ENCODE data around the gene CEP89.

CEP89 gene

DNA sequence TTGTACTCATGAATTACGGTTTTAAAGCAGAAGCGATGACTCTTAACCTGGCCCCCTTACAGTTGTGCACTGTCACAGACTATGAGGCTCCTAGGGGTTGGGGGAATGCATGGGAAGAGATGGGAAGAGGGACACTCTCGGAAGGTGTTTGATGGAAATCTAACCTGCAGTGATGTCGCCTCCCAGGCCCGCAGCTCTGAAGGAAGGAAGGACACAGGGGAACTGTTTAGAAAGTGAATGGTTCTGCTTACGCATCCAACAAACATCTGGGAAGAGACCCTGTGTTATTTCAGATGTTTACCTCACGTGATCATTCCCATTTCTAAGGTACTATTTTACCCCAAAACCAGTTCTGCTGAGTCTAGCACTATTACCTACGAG lies 54.2 kb downstream of the CEP89 start:
- H3K4me3 ChIP-seq (replicated peaks; ENCODE audit: low read depth, low read length): no peak overlapping the region
- DNase-seq (ENCODE audit: extremely low read depth, low read depth): no peak
- no peak for TF ChIP-seq CTCF (IDR thresholded peaks at IDR 0.05; ENCODE audit: low read depth, low read length, missing control alignments)

DNA sequence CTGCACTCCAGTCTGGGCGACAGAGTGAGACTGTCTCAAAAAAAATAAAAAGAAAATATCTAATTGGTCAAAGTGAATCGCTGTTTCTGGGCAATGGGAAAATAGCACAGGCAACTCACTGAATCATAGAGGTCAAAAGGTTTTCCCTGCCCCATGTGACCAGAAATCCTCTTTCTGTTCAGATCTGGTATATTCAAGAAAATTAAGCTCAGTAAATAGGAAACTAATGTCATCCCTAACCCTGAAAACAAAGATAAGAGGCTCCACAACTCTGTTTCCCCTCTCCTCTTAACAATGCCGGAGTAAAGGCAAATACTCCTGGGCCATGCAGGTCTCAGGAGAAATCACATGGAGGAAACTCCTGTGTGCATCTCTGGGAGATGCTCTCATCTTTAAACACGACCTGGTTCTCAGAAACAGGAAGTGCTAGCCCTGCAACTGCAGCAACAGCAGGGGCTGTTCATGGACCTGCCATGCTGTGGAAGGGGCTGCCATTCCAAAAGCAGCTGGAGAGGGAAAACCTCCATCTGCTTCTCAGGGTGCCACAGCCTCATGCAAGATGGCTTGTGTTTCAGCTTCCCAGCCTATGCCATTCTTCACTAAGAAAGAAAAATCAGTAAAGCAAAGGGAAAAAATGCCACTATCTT lies 54.7 kb downstream of the CEP89 start:
- no peak overlapping the region for H3K4me3 ChIP-seq (replicated peaks; ENCODE audit: low read depth, low read length)
- no peak for DNase-seq (ENCODE audit: extremely low read depth, low read depth)
- TF ChIP-seq CTCF (IDR thresholded peaks at IDR 0.05; ENCODE audit: low read depth, low read length, missing control alignments): no peak

DNA sequence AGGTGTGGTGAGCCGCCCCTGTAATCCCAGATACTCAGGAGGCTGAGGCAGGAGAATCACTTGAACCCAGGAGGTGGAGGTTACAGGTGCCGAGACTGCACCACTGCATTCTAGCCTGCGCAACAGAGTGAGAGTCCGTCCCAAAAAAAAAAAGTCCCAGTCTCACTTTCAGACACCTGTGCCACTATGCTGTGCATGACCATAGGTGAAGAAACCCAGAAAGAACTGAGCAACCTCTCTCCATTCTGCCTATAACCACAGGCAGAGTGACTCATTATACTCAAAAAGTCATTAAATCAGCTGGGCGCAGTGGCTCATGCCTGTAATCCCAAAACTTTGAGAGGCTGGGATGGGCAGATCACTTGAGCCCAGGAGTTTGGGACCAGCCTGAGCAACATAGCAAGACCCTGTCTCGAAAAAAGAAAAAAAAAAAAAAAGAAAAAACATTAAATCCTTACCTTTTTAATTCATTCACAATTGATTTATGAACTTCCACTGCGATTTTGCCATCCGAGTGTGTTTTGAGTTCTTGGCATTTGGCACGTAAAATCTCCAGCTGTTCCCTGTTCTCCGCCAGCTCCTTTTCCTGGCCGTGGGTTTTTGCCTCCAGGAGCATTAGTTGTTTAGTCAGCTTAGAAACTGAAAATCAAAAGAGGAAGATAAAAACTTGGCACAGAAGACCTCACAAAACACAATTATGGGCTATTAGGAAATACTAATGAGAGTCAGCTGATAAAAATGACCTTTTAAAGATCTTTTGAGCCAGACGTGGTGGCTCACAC lies 56.7 kb downstream of the CEP89 start:
- H3K4me3 ChIP-seq (replicated peaks; ENCODE audit: low read depth, low read length): no peak overlapping the region
- DNase-seq (ENCODE audit: extremely low read depth, low read depth): no peak
- TF ChIP-seq CTCF (IDR thresholded peaks at IDR 0.05; ENCODE audit: low read depth, low read length, missing control alignments): no peak

- no peak overlapping the region for H3K4me3 ChIP-seq (replicated peaks; ENCODE audit: low read depth, low read length)
- TF ChIP-seq CTCF (IDR thresholded peaks at IDR 0.05; ENCODE audit: low read depth, low read length, missing control alignments): no peak
- DNase-seq (ENCODE audit: extremely low read depth, low read depth): no peak
Observed at GRCh38 chr19:32911467-32911866, 60.3 kb downstream of the CEP89 start.

GRCh38 chr19:32910874-32911273 lies 60.9 kb downstream of the CEP89 start:
- TF ChIP-seq CTCF (IDR thresholded peaks at IDR 0.05; ENCODE audit: low read depth, low read length, missing control alignments): no peak
- DNase-seq (ENCODE audit: extremely low read depth, low read depth): no peak
- H3K4me3 ChIP-seq (replicated peaks; ENCODE audit: low read depth, low read length): no peak overlapping the region

DNA sequence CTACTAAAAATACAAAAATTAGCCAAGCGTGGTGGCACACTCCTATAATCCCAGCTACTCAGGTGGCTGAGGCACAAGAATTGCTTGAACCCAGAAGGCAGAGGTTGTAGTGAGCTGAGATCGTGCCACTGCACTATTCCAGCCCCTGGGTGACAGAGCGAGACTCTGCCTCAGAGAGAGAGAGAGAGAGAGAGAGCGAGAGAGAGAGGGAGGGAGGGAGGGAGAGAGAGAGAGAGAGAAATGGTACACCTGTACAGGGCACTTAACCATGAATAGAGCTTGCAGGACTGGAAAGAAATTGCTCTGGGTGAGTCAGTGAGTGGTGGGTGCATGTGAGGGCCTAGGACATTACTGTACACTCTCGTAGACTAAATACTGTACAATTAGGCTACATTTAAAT lies 61.7 kb downstream of the CEP89 start:
- TF ChIP-seq CTCF (IDR thresholded peaks at IDR 0.05; ENCODE audit: low read depth, low read length, missing control alignments): no peak
- H3K4me3 ChIP-seq (replicated peaks; ENCODE audit: low read depth, low read length): no peak overlapping the region

More for the DNA sequence above, 61.7 kb downstream of the CEP89 start:
- no peak for DNase-seq (ENCODE audit: extremely low read depth, low read depth)
